Natural killer cell treated with Interleukin-12 subunit alpha and Interleukin-12 subunit beta and Interleukin-15 and Interleukin-18, amount 100 ng/mL, for 72 hours (primary cell): ENCODE measurements around the gene SNU13. TPM values are rescaled to one million over a fixed set of nuclear protein-coding genes. Genes with fewer than 3 reads are reported as not detected.
"Not testable (repeated sequence)": the region's sequence is repeated elsewhere in the genome, so short reads cannot be mapped to it uniquely, and the experiment has no call there.

Experiments used
- ATAC-seq, 2 donors: fragments of 150-1000 bp; cut with Tn5 transposase in 1 of 2; sonication (Bioruptor Pico), chemical (Tn5 transposase) in 1 of 2; 2 replicates each; pipeline ENCODE4 v1.10.0; 2021
- DNase-seq: peaks from one replicate; pipeline ENCODE4 v3.0.0; 2022; ENCODE audit warnings: low spot score
- H3K27ac Mint-ChIP-seq, 2 donors: 1 replicate in 1 of 2; 2 replicates in 1 of 2; pipeline ENCODE4 v1.8.0; 2022; ENCODE audit warnings: mixed read lengths in 2 of 2, mild to moderate bottlenecking in 1 of 2, moderate library complexity in 1 of 2
- H3K27me3 Mint-ChIP-seq, 2 donors: 1 replicate in 1 of 2; 2 replicates in 1 of 2; pipeline ENCODE4 v1.8.0; 2022; ENCODE audit warnings: mixed read lengths in 2 of 2
- H3K36me3 Mint-ChIP-seq: one replicate; pipeline ENCODE4 v1.8.0; 2022; ENCODE audit warnings: mixed read lengths
- H3K4me1 Mint-ChIP-seq, 2 donors: 1 replicate in 1 of 2; 2 replicates in 1 of 2; pipeline ENCODE4 v1.8.0; 2022; ENCODE audit warnings: low read depth in 2 of 2, mixed read lengths in 2 of 2, mild to moderate bottlenecking in 1 of 2
- H3K4me3 Mint-ChIP-seq: one replicate; pipeline ENCODE4 v1.8.0; 2022; ENCODE audit warnings: mixed read lengths
- H3K9me3 Mint-ChIP-seq: 2 replicates; pipeline ENCODE4 v1.8.0; 2022; ENCODE audit warnings: mixed read lengths
- total RNA-seq, 2 donors: library from RNA; stranded (reverse); gene quantifications; one replicate each; pipeline ENCODE4 v1.2.3, GENCODE V29; 2022

Gene SNU13
- total RNA-seq, 2 donors from 2014 or later, result 167 to 249 TPM

GRCh38 chr22:41668971-41669911, 19.4 kb downstream of the SNU13 start:
- Mint-ChIP-seq H3K4me3 (no peak overlapping the region), H3K4me1 (peaks cover 14 to 24% of the 10 kb centered on the region in 2 donors), H3K27me3 (no peaks in the 10 kb centered on the region), H3K27ac (no peak overlapping the region), H3K9me3 (no peaks in the 10 kb centered on the region), H3K36me3 (peaks cover under 1% of the 10 kb centered on the region)
- ATAC-seq (no peak), DNase-seq (no peak)

GRCh38 chr22:41664951-41665350, 23.7 kb downstream of the SNU13 start:
- Mint-ChIP-seq H3K27ac (no peak overlapping the region), H3K36me3 (peaks cover 27% of the 10 kb centered on the region), H3K9me3 (no peaks in the 10 kb centered on the region), H3K4me3 (no peak overlapping the region), H3K4me1 (peaks cover 11 to 18% of the 10 kb centered on the region in 2 donors), H3K27me3 (no peaks in the 10 kb centered on the region)
- no peak for ATAC-seq
- DNase-seq, result no peak

GRCh38 chr22:41664490-41664889, 24.2 kb downstream of the SNU13 start:
- H3K27ac Mint-ChIP-seq, result peak overlapping the region in 1 of 2 donors; percentile 70
- H3K4me1 Mint-ChIP-seq, result peaks cover 11 to 16% of the 10 kb centered on the region in 2 donors
- no peaks in the 10 kb centered on the region for H3K9me3 Mint-ChIP-seq
- DNase-seq (no peak), ATAC-seq (no peak)
- peaks cover 27% of the 10 kb centered on the region for H3K36me3 Mint-ChIP-seq
- no peak overlapping the region for H3K4me3 Mint-ChIP-seq
- H3K27me3 Mint-ChIP-seq, result no peaks in the 10 kb centered on the region

GRCh38 chr22:41663594-41663993, 25.1 kb downstream of the SNU13 start:
- H3K36me3 Mint-ChIP-seq, result peaks cover 27% of the 10 kb centered on the region
- H3K4me1 Mint-ChIP-seq, result peaks cover 11 to 12% of the 10 kb centered on the region in 2 donors
- not testable (repeated sequence) for DNase-seq, H3K27ac Mint-ChIP-seq, H3K4me3 Mint-ChIP-seq, H3K27me3 Mint-ChIP-seq, H3K9me3 Mint-ChIP-seq, ATAC-seq

- Mint-ChIP-seq H3K4me1 (peaks cover 2 to 4% of the 10 kb centered on the region in 2 donors), H3K4me3 (no peak overlapping the region), H3K9me3 (no peaks in the 10 kb centered on the region), H3K36me3 (peaks cover 27% of the 10 kb centered on the region), H3K27me3 (no peaks in the 10 kb centered on the region), H3K27ac (no peak overlapping the region)
- no peak for ATAC-seq
- DNase-seq, result no peak
Observed at GRCh38 chr22:41661713-41662112, 27.0 kb downstream of the SNU13 start.

- Mint-ChIP-seq H3K4me3 (no peak overlapping the region), H3K4me1 (peaks cover 0 to 2% of the 10 kb centered on the region in 2 donors), H3K27ac (no peak overlapping the region), H3K36me3 (peaks cover 27% of the 10 kb centered on the region), H3K27me3 (no peaks in the 10 kb centered on the region), H3K9me3 (no peaks in the 10 kb centered on the region)
- DNase-seq (no peak), ATAC-seq (no peak)
Observed at GRCh38 chr22:41661088-41661487, 27.6 kb downstream of the SNU13 start.

GRCh38 chr22:41660416-41660815, 28.3 kb downstream of the SNU13 start:
- Mint-ChIP-seq H3K27ac (no peak overlapping the region), H3K9me3 (no peaks in the 10 kb centered on the region), H3K27me3 (no peaks in the 10 kb centered on the region), H3K36me3 (peaks cover 27% of the 10 kb centered on the region), H3K4me3 (no peak overlapping the region), H3K4me1 (peaks cover 0 to under 1% of the 10 kb centered on the region in 2 donors)
- DNase-seq (no peak), ATAC-seq (no peak)

- H3K4me1 Mint-ChIP-seq, result no peaks in the 10 kb centered on the region
- DNase-seq (no peak), ATAC-seq (no peak)
- H3K36me3 Mint-ChIP-seq, result peaks cover 27% of the 10 kb centered on the region
- no peaks in the 10 kb centered on the region for H3K27me3 Mint-ChIP-seq
- no peak overlapping the region for H3K4me3 Mint-ChIP-seq
- H3K27ac Mint-ChIP-seq, result no peak overlapping the region
- no peaks in the 10 kb centered on the region for H3K9me3 Mint-ChIP-seq
Observed at GRCh38 chr22:41659941-41660340, 28.7 kb downstream of the SNU13 start.

GRCh38 chr22:41658869-41659268, 29.8 kb downstream of the SNU13 start:
- H3K9me3 Mint-ChIP-seq, result no peaks in the 10 kb centered on the region
- no peaks in the 10 kb centered on the region for H3K4me1 Mint-ChIP-seq
- no peaks in the 10 kb centered on the region for H3K27me3 Mint-ChIP-seq
- no peak for DNase-seq
- no peak overlapping the region for H3K27ac Mint-ChIP-seq
- H3K4me3 Mint-ChIP-seq, result no peak overlapping the region
- H3K36me3 Mint-ChIP-seq, result peaks cover 23% of the 10 kb centered on the region
- no peak for ATAC-seq

GRCh38 chr22:41657709-41658108, 31.0 kb downstream of the SNU13 start:
- H3K36me3 Mint-ChIP-seq, result peaks cover 21% of the 10 kb centered on the region
- no peaks in the 10 kb centered on the region for H3K4me1 Mint-ChIP-seq

GRCh38 chr22:41656556-41656955, 32.1 kb downstream of the SNU13 start:
- Mint-ChIP-seq H3K27me3 (no peaks in the 10 kb centered on the region), H3K36me3 (peaks cover 16% of the 10 kb centered on the region), H3K27ac (no peak overlapping the region), H3K4me1 (no peaks in the 10 kb centered on the region), H3K9me3 (no peaks in the 10 kb centered on the region), H3K4me3 (no peak overlapping the region)
- DNase-seq, result no peak
- ATAC-seq, result no peak

More at GRCh38 chr22:41657709-41658108, 31.0 kb downstream of the SNU13 start:
- Mint-ChIP-seq H3K9me3 (no peaks in the 10 kb centered on the region), H3K4me3 (no peak overlapping the region), H3K27ac (no peak overlapping the region), H3K27me3 (no peaks in the 10 kb centered on the region)
- no peak for DNase-seq
- no peak for ATAC-seq

GRCh38 chr22:41654322-41654721, 34.3 kb downstream of the SNU13 start:
- no peaks in the 10 kb centered on the region for H3K27me3 Mint-ChIP-seq
- no peak overlapping the region for H3K4me3 Mint-ChIP-seq
- DNase-seq (no peak), ATAC-seq (no peak)
- H3K9me3 Mint-ChIP-seq, result no peaks in the 10 kb centered on the region
- H3K27ac Mint-ChIP-seq, result no peak overlapping the region
- H3K4me1 Mint-ChIP-seq, result peaks cover 0 to 5% of the 10 kb centered on the region in 2 donors
- no peaks in the 10 kb centered on the region for H3K36me3 Mint-ChIP-seq

- Mint-ChIP-seq H3K4me3 (no peak overlapping the region), H3K9me3 (no peaks in the 10 kb centered on the region), H3K27ac (no peak overlapping the region), H3K36me3 (peaks cover 5% of the 10 kb centered on the region), H3K4me1 (peaks cover 0 to 5% of the 10 kb centered on the region in 2 donors), H3K27me3 (no peaks in the 10 kb centered on the region)
- DNase-seq (no peak), ATAC-seq (no peak)
Observed at GRCh38 chr22:41650821-41651220, 37.8 kb downstream of the SNU13 start.

- peaks cover 5% of the 10 kb centered on the region for H3K36me3 Mint-ChIP-seq
Observed at GRCh38 chr22:41650229-41650628, 38.4 kb downstream of the SNU13 start.

More at GRCh38 chr22:41650229-41650628, 38.4 kb downstream of the SNU13 start:
- no peak overlapping the region for H3K27ac Mint-ChIP-seq
- DNase-seq (no peak), ATAC-seq (no peak)
- no peaks in the 10 kb centered on the region for H3K9me3 Mint-ChIP-seq
- peaks cover 0 to 5% of the 10 kb centered on the region in 2 donors for H3K4me1 Mint-ChIP-seq
- no peak overlapping the region for H3K4me3 Mint-ChIP-seq
- no peaks in the 10 kb centered on the region for H3K27me3 Mint-ChIP-seq
